GM10266 (cell line): Measurements from ENCODE around the gene KCNS3.

Experiments
- DNase-seq: peaks from one replicate; pipeline ENCODE4 v3.0.0; 2012; ENCODE audit errors: extremely low spot score
- TF ChIP-seq, protein P1 (sequence below): IDR thresholded peaks from 2 replicates; pipeline ENCODE4 v1.5.1; 2012; ENCODE audit warnings: mild to moderate bottlenecking, low read depth; ENCODE audit not compliant: control insufficient read depth, insufficient read depth; ENCODE audit errors: missing control alignments

The KCNS3 gene

GRCh38 chr2:17876590-17876989 is 1.9 kb upstream of the KCNS3 start:
- TF ChIP-seq, protein P1, sequence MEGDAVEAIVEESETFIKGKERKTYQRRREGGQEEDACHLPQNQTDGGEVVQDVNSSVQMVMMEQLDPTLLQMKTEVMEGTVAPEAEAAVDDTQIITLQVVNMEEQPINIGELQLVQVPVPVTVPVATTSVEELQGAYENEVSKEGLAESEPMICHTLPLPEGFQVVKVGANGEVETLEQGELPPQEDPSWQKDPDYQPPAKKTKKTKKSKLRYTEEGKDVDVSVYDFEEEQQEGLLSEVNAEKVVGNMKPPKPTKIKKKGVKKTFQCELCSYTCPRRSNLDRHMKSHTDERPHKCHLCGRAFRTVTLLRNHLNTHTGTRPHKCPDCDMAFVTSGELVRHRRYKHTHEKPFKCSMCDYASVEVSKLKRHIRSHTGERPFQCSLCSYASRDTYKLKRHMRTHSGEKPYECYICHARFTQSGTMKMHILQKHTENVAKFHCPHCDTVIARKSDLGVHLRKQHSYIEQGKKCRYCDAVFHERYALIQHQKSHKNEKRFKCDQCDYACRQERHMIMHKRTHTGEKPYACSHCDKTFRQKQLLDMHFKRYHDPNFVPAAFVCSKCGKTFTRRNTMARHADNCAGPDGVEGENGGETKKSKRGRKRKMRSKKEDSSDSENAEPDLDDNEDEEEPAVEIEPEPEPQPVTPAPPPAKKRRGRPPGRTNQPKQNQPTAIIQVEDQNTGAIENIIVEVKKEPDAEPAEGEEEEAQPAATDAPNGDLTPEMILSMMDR: no peak
- DNase-seq: no peak

- peak; percentile 44 for DNase-seq
- TF ChIP-seq, protein P1: no peak
These were observed 621 bp upstream of the KCNS3 start for GRCh38 chr2:17877811-17878280.

GRCh38 chr2:17879137-17879912 is 858 bp downstream of the KCNS3 start:
- TF ChIP-seq, protein P1: no peak
- DNase-seq: peak; percentile 49

DNA sequence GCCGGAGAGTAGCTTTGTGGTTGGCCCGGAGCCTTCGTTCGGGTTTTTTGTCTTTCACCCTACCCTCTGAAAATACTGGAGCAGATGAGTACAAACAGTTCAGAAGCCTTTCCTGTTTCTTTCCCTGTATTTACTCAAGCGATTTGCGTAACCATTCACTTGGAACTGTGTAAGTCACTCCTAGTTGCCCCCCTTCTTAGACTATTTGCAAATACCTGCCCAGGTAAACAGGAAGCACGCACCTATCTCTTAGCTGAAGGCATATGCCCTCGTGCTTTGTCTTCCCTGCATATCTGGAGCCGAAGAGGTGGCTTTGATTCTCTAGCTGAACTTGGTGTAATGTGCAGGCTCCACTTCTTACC is 1.4 kb downstream of the KCNS3 start:
- TF ChIP-seq, protein P1: no peak
- DNase-seq: no peak

DNA sequence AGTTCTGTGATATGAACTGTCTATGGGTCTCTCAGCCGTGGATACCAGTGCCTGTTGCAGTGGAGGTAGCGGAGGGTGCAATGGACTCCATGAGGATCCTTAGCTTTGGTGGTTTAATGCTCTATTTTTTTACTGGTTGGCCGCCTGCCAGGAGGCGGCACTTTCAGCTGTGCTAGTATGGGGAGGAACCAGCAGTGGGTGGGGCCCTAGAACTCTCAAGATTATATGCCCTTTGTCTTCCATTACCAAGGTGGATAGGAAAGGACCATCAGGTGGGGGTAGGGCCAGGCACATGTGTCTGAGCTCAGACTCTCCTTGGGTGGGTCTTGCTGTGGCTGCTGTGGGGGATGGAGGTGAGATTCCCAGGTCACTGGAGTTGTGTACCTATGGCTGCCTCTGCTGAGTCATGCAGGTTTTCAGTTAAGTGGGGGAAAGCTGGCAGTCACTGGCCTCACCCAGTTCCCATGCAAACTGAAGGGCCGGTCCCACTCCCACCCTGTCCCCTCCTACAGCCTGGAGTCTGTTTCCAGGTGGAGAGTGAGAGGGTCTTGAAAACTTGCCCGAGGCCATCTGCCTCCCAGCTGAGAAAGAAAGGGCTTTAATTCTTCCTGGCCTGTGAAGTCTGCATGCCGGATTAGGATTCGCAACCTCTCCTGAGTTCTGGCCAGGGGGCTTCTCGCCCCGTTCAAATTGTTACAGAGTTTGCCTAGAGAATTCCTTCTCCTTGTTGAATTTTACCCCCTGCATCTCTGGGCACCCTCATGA is 14.5 kb downstream of the KCNS3 start:
- DNase-seq: no peak
- TF ChIP-seq, protein P1: no peak

GRCh38 chr2:17894005-17894404 is 15.5 kb downstream of the KCNS3 start:
- TF ChIP-seq, protein P1: no peak
- DNase-seq: no peak

GRCh38 chr2:17894556-17894955 is 16.1 kb downstream of the KCNS3 start:
- TF ChIP-seq, protein P1: no peak
- no peak for DNase-seq
